HFF-Myc (cell line): ENCODE results near the gene CDC45.
"Not testable (repeated sequence)": the region's sequence is repeated elsewhere in the genome, so short reads cannot be mapped to it uniquely, and the experiment has no call there.

ENCODE experiments used
- DNase-seq: peaks from one replicate; pipeline ENCODE4 v3.0.0-alpha.2; 2011; ENCODE audit warnings: low read depth; ENCODE audit errors: extremely low read depth
- H3K4me3 ChIP-seq: replicated peaks from 2 replicates; pipeline ENCODE4 v1.5.1; 2011; ENCODE audit warnings: low read depth, mild to moderate bottlenecking, control low read depth, low read length
- CTCF ChIP-seq: IDR thresholded peaks from 2 replicates; pipeline ENCODE4 v1.5.1; 2012; ENCODE audit warnings: mild to moderate bottlenecking, low read depth, low read length, control low read depth; ENCODE audit errors: missing control alignments

Gene CDC45

GRCh38 chr22:19547620-19548019 lies 67.9 kb downstream of the CDC45 start:
- no peak for TF ChIP-seq CTCF
- no peak for DNase-seq
- no peak overlapping the region for H3K4me3 ChIP-seq

GRCh38 chr22:19548427-19548826 lies 68.7 kb downstream of the CDC45 start:
- not testable (repeated sequence) for DNase-seq, H3K4me3 ChIP-seq

GRCh38 chr22:19548964-19549363 lies 69.2 kb downstream of the CDC45 start:
- no peak for DNase-seq
- TF ChIP-seq CTCF: no peak
- H3K4me3 ChIP-seq: no peak overlapping the region

- no peak for TF ChIP-seq CTCF
- DNase-seq: no peak
- H3K4me3 ChIP-seq: no peak overlapping the region
Observed at GRCh38 chr22:19549428-19549827, 69.7 kb downstream of the CDC45 start.

- H3K4me3 ChIP-seq: no peak overlapping the region
- DNase-seq: no peak
- TF ChIP-seq CTCF: no peak
Observed at GRCh38 chr22:19550382-19550781, 70.7 kb downstream of the CDC45 start.

- no peak overlapping the region for H3K4me3 ChIP-seq
- no peak for TF ChIP-seq CTCF
- no peak for DNase-seq
Observed at GRCh38 chr22:19553201-19553600, 73.5 kb downstream of the CDC45 start.

- peak; percentile 14 for TF ChIP-seq CTCF
- DNase-seq: no peak
Observed at GRCh38 chr22:19554834-19555404, 75.2 kb downstream of the CDC45 start.

More at GRCh38 chr22:19554834-19555404, 75.2 kb downstream of the CDC45 start:
- H3K4me3 ChIP-seq: no peak overlapping the region
